KMS-11 (cell line): Measurements from ENCODE around the gene SCAI.

Experiments used
- H2AFZ ChIP-seq: fragments of 200-600 bp; sonication (generic); 2 replicates; pipeline ENCODE4 v1.6.1; 2016; ENCODE audit warnings: antibody characterized with exemption, mixed run types, low read depth
- H3K27ac ChIP-seq: fragments of 200-600 bp; sonication (generic); 2 replicates; pipeline ENCODE4 v1.6.1; 2016; ENCODE audit warnings: mild to moderate bottlenecking, mixed run types
- H3K27me3 ChIP-seq: fragments of 200-600 bp; sonication (generic); 2 replicates; pipeline ENCODE4 v1.6.1; 2017; ENCODE audit warnings: mild to moderate bottlenecking, low read depth, mixed run types, moderate library complexity; ENCODE audit not compliant: insufficient read depth
- H3K36me3 ChIP-seq: fragments of 200-600 bp; sonication (generic); 2 replicates; pipeline ENCODE4 v1.6.1; 2017; ENCODE audit warnings: mild to moderate bottlenecking, mixed run types; ENCODE audit not compliant: insufficient read depth
- H3K4me1 ChIP-seq: fragments of 200-600 bp; sonication (generic); 2 replicates; pipeline ENCODE4 v1.6.1; 2016; ENCODE audit warnings: mild to moderate bottlenecking, low read depth, mixed run types; ENCODE audit not compliant: poor library complexity, severe bottlenecking
- H3K4me2 ChIP-seq: fragments of 200-600 bp; sonication (generic); 2 replicates; pipeline ENCODE4 v1.7.0; 2016; ENCODE audit warnings: mild to moderate bottlenecking, mixed run types
- H3K4me3 ChIP-seq: fragments of 200-600 bp; sonication (generic); IDR thresholded peaks from 2 replicates; pipeline ENCODE4 v1.6.1; 2017; ENCODE audit warnings: low read depth, low read length, mixed read lengths; ENCODE audit not compliant: insufficient read depth
- H3K79me2 ChIP-seq: fragments of 200-600 bp; sonication (generic); 2 replicates; pipeline ENCODE4 v1.6.1; 2016; ENCODE audit warnings: low read depth, mixed run types; ENCODE audit not compliant: insufficient read depth
- H3K9ac ChIP-seq: fragments of 200-600 bp; sonication (generic); 2 replicates; pipeline ENCODE4 v1.6.1; 2016; ENCODE audit warnings: mild to moderate bottlenecking, mixed run types
- H4K20me1 ChIP-seq: fragments of 200-600 bp; sonication (generic); 2 replicates; pipeline ENCODE4 v1.6.1; 2016; ENCODE audit warnings: mild to moderate bottlenecking, mixed run types; ENCODE audit not compliant: insufficient read depth
- TF ChIP-seq, protein P1 (sequence below): fragments of 200-600 bp; sonication (generic); conservative IDR thresholded peaks from 2 replicates; pipeline ENCODE4 v1.6.1; 2017; ENCODE audit warnings: low read depth, mild to moderate bottlenecking, antibody characterized with exemption, low read length, moderate library complexity, mixed read lengths

The SCAI gene

GRCh38 chr9:125075997-125076396, 67.3 kb downstream of the SCAI start:
- Histone ChIP-seq H3K27ac (no peak overlapping the region), H3K4me2 (no peak overlapping the region), H3K79me2 (no peaks in the 10 kb centered on the region), H3K36me3 (no peaks in the 10 kb centered on the region; the same call in 1 of the 2 replicates), H3K27me3 (no peaks in the 10 kb centered on the region), H3K4me1 (no peaks in the 10 kb centered on the region), H2AFZ (no peak overlapping the region), H3K9ac (no peak overlapping the region), H3K4me3 (no peak overlapping the region), H4K20me1 (no peaks in the 10 kb centered on the region)
- TF ChIP-seq, protein P1, sequence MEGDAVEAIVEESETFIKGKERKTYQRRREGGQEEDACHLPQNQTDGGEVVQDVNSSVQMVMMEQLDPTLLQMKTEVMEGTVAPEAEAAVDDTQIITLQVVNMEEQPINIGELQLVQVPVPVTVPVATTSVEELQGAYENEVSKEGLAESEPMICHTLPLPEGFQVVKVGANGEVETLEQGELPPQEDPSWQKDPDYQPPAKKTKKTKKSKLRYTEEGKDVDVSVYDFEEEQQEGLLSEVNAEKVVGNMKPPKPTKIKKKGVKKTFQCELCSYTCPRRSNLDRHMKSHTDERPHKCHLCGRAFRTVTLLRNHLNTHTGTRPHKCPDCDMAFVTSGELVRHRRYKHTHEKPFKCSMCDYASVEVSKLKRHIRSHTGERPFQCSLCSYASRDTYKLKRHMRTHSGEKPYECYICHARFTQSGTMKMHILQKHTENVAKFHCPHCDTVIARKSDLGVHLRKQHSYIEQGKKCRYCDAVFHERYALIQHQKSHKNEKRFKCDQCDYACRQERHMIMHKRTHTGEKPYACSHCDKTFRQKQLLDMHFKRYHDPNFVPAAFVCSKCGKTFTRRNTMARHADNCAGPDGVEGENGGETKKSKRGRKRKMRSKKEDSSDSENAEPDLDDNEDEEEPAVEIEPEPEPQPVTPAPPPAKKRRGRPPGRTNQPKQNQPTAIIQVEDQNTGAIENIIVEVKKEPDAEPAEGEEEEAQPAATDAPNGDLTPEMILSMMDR: no peak

DNA sequence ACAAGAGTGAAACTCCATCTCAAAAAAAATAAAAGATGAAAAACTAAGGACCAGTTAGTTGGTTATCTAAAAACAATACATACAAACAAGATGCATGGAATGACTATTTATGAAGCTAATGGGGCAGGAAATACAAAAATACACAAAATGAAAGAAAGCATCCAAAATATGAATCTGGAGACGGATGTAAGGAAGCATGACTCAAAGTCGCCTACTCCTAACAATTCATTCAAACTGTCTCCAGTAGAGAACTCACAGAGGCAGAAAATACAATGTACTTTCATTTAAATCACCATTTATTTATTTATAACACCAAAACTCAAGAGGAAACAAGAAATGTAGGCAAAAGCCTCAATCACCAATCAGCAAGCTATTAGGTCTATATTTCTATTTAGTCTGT, 68.4 kb downstream of the SCAI start:
- Histone ChIP-seq H3K36me3 (no peaks in the 10 kb centered on the region; the same call in 1 of the 2 replicates), H3K79me2 (no peaks in the 10 kb centered on the region), H2AFZ (no peak overlapping the region), H3K4me3 (no peak overlapping the region), H3K9ac (no peak overlapping the region), H4K20me1 (no peaks in the 10 kb centered on the region), H3K4me2 (no peak overlapping the region), H3K27ac (no peak overlapping the region), H3K4me1 (no peaks in the 10 kb centered on the region), H3K27me3 (no peaks in the 10 kb centered on the region)
- TF ChIP-seq, protein P1: no peak

DNA sequence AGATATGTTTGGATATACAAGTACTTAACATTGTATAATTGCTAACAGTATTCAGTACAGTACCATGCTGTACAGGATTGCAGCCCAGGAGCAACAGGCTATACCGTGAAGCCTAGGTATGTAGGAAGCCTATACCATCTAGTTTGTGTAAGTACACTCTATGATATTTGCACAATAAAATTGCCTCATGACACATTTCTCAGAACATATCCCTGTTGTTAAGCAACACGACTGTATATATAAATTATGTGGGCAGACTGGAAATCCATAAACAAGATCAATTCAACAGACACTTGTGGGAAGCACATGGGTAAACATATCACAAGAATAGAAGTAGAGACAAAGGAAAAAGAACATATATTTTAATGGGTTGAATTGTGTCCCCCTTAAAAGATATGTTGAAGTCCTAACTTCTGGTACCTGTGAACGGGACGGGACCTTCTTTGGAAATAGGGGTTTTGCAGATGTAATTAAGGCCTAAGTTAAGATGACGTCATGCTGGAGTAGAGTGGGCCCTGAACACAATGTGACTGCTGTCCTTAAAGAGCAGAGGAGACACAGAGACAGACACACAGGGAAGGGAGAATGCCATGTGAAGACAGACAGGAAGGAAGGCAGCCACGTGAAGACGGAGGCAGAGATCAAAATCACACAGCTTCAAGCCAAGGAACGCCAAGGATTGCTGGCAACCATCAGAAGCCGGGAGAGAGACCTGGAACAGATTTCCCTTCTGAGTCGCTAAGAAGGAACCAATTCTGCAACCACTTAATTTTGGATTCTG, 76.3 kb downstream of the SCAI start:
- no peak overlapping the region for H3K9ac ChIP-seq
- H4K20me1 ChIP-seq: no peaks in the 10 kb centered on the region
- no peak overlapping the region for H3K4me3 ChIP-seq
- no peaks in the 10 kb centered on the region for H3K36me3 ChIP-seq
- H3K79me2 ChIP-seq: no peaks in the 10 kb centered on the region
- H3K27ac ChIP-seq: no peak overlapping the region
- H3K27me3 ChIP-seq: no peaks in the 10 kb centered on the region
- TF ChIP-seq, protein P1: no peak
- H3K4me2 ChIP-seq: no peak overlapping the region
- H3K4me1 ChIP-seq: no peaks in the 10 kb centered on the region
- no peak overlapping the region for H2AFZ ChIP-seq

GRCh38 chr9:125061391-125061790, 81.9 kb downstream of the SCAI start:
- Histone ChIP-seq H3K79me2 (no peaks in the 10 kb centered on the region), H3K27ac (no peak overlapping the region), H2AFZ (no peak overlapping the region), H3K9ac (no peak overlapping the region), H3K4me2 (no peak overlapping the region), H3K4me3 (no peak overlapping the region), H3K27me3 (no peaks in the 10 kb centered on the region), H3K36me3 (no peaks in the 10 kb centered on the region), H4K20me1 (no peaks in the 10 kb centered on the region), H3K4me1 (peaks cover 5% of the 10 kb centered on the region)
- TF ChIP-seq, protein P1: no peak
